GM19043 (cell line): ENCODE data around the gene MBIP.

Experiments
- ATAC-seq: cut with Tn5 transposase; IDR thresholded peaks from one replicate; pipeline ENCODE4 v1.9.1; 2021; ENCODE audit warnings: low read depth; ENCODE audit not compliant: unreplicated experiment

MBIP gene

DNA sequence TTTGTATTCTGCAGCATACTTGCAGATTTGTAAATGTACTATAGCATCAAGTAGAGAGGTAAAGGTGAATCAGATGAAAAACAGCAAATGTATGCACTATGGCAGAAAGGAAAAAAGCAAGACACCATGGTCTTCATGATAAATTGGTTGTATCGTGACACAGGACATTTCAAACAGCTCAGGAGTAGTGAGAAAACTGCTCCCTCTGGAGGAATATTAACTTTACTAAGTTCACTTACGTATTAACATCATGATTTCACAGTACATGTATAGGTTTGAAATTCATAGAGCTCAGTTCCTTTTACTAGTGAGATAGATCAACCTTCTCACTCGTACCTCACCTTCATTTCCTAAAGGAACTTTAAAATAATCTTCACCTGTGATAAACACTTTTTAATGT, 6.5 kb downstream of the MBIP start:
- no peak for ATAC-seq

DNA sequence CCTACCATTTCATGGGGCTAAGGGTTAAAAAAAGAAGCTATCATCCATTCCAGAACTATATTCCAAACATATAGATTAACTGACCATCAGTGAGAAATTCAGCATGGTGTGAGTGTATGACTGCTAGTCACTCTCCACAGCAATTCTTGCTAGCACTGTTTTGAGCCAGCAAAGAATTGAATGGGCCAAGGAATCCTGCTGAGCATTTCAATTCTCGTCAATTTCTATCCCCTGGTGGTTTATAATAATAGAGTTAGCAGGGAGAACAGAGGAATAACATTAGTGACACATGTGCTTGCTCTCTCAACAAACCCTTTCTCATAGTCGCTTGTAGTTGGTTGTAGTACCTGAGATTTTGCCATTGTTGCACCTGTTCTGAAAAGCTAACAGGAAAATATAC, 7.2 kb downstream of the MBIP start:
- no peak for ATAC-seq

DNA sequence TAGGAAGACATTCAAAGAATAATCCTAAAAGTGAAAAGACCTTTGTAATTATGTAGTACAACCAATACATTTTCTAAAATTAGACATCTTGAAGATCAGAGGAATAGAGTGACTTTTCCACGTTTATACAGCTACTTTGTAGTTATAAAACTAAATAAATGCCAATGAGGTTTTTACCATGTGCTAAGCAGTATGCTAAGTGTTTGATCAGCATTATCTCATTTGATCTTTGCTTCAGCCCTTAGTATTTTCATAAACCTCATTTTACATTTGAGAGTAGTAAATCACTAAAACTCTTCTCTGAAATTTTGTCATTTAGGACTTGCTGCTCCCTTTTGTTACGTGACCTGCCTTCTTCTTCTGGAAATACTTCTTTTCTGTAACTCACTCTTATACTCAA, 13.6 kb downstream of the MBIP start:
- no peak for ATAC-seq

DNA sequence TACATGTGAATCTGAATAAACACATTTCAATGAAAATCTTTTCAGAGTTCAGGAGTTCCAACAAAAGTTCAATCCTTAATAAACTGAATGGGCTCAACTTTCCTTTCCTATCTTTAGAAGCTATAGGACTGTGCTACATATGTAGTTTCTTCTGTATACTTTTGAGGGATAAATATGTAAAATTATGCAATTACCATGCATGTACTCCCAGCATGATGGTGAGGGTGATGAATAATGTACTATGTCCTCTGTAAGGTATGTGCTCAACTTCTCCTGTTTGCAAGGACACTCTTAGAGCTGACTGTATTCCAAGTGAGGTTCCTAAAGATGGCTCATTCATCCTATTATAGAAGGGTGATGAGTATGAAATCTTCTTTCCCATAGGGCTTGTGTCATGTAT, 15.5 kb downstream of the MBIP start:
- no peak for ATAC-seq

DNA sequence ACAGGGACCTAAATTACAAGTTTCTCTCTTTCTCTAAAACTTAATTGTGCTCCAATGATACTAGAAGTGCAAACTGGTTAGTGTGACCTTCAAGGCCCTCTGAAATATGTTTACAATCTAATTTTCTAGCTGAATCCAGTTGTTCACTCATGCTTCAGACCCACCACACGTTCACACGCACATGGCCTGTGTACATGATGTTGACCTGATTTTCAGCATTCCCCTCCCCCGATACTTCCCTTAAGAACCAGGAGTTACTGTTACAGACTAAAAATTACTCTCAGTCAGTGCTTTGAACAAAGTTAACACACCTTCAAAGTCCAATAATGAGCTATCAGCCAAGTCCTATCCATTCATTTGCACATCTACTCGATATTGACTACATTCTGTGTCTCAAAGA, 16.5 kb downstream of the MBIP start:
- ATAC-seq, result no peak

DNA sequence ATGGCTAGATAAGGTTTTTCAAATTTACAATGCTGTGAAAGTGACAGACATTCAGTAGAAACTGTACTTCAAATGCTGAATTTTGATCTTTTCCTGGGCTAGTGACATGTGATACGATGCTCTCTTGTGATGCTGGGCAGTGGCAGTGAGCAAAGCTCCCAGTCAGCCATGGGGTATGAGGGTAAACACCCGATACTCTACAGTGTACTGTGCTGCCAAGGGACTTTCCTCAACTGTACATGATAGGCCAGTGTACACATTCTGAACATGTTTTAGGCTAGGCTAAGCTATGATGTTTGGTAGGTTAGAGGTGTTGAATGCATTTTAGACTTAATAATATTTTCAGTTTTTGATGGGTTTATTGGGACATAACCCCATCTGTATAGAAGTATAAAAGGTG, 17.6 kb downstream of the MBIP start:
- no peak for ATAC-seq

DNA sequence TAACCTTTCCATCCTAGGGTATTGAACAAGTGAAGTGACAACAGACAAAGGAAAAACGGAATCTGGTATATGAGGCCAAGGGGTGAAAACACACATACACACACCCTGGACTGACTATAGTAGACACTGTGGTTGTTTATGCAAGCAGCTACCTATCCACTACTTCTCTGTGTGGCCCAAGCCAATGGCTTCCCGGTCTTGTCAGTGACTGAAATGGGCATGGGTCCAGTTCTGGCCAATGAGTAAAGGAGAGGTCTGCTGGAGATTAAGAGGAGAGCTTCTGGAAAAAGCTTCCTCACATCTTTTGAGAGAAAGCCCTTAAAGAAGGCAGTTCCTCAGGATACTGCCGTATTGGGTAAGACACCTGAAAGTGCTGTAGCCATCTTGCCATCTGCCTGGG, 19.3 kb downstream of the MBIP start:
- no peak for ATAC-seq

DNA sequence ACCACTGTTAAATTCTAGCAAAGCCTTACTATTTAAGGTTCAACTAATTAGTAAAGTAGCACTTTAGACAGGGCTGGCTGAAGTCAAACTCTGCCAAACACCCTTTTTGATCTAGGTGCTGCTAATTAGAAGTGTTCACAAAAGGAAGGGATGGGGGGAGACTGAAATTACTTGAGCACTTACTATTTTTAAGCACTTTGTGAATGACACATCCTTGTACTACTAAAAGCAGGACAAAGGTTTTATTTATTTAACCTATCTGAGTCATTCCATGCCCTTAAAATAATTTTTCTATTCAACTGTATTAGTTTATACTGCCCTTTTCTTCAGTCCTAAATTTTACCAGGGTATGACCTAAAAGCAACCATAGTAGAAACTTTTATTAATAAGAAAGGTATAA, 20.1 kb downstream of the MBIP start:
- ATAC-seq, result no peak

DNA sequence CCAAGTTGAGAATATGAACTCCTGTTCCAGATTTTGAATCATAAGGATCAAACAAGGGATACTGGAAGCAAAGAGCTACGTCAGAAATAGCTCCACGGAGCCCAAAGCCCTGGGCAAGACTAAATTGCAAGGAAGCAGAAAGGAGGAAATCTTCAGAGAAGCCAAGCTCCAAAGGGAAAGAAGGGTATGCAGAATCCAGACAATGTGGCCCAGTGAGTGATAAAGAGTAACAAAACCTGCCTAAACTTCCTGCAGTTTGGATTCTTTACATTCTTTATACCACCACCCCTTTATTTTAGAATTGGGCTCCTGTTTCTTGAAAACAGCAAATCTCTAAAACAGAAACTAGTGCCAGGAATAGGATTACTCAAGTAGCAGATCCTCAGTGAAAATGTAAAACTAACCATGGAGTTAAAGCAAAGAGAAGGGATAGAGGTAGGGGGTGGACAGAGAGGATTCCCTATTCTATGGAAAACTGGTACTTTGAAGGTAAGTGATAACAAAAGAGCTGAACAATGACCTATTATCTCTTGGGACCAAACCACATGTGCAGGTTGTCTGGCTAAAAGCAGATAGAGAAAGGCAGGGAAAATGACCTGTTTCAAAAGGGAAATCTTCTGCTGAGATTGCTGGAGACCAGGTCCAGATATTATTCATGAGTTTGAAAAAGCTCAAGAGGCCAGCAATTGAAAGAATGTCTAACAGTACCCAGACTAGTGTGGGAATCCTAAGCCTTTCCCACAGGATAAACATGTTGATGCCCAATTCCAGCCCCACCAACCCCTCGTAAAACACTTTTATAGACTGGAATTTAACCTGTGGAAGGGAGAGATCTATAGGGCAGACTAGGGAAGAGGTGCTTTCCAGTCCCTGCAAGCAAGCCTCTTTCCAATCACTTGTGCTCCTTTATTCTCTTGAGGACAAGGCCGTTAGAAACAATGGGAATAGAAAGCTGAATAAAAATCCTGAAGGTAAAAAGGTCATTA, 24.5 kb downstream of the MBIP start:
- no peak for ATAC-seq

DNA sequence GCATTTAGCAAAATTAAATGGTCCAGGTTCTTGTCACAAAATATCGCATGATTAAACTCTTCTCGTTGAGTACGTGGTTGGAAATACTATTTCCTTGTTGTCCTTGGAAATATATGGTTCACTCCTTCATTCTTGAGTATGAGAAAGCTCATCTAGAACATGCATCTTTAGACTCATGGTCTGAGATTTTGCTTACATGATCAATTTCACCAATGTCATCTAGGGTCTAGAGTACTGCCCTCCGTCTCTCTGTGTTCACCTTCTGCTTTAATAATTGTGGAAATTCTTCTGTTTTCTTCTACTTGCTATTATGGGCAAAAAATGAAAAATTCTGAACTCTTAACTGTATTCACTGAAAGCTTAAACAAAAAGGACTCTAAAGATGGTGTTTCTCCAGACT, 25.9 kb downstream of the MBIP start:
- no peak for ATAC-seq

DNA sequence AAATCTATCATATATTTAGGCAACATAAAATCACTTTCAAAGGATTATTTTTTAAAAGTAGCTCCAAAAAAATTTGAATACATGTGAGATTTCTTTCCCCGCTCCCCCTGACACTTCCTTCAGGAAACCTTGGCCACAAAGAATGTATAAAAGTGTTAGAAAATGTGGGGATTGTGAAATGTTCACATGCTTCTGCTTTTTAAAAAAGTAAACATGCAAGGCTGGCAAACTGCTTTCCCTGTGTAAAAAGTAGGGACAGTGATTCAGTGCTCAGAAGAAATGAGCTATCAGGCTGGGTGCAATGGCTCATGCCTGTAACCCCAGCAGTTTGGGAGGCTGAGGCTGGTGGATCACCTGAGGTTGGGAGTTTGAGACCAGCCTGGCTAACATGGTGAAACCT, 26.6 kb downstream of the MBIP start:
- ATAC-seq, result no peak

DNA sequence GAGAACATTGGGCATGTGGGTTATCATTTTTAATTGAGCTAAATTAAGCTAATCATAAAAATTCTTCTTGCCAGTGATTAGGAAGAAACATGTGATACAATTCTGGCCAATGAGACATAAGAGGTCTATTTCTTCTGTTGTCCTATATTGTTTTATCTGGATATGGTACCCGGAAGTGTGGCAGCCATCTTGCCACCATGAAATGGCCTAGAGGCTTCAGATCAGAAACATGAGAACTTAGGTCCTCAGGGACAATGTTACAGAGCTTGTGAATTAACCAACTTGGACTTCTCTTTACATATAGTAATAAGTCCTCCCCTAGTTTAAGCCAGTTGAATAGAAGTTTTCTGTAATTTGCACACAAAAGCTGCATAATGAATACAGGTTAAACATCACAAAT, 30.5 kb downstream of the MBIP start:
- ATAC-seq, result no peak

DNA sequence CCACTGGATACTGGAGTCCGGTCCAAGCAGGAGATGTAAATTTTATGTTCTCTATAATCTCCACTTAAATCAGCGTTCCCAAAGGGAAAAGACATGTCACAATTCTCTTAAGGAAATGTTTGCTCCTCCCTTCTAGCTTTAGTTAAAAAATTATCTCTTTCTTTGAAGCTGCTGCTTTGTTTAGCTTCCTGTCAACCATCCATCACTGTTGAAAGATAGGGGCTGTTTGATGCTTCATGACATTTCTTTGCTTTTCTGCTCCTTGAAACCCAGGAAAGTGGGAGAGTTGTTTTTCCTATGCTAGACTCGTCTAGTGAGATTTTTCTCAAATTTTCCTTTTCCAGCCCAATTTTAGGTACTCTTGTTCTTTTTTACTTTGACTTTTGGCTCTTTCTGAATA, 31.9 kb downstream of the MBIP start:
- ATAC-seq, result no peak

DNA sequence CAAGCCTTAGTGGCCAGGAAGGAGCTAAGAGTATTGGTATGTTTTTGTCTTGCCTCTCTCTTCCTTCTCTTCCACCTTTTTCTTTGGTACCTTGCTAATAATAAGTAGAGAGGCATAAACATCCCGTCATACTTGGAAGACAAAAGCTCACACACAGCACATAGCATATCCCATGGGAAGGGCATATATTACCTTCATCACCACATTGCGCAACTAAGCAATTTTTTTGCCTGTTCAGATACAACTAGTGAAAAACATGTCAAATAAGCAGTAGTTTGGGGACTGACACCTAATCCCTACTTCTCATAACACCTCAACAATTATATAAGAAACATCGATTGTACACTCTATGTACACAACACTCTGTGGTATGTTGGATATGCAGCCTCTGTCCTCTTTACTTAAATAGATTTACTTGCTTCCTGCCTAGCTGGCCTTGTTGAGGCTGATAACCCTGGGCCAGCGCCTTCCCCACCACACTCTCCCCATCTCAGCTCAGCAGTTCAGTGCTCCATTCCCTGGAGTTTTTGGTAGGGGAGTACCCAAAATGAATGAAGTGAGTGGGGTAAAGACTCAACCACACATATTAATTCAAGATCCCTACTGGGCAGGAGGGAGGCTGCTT, 35.4 kb downstream of the MBIP start:
- no peak for ATAC-seq

DNA sequence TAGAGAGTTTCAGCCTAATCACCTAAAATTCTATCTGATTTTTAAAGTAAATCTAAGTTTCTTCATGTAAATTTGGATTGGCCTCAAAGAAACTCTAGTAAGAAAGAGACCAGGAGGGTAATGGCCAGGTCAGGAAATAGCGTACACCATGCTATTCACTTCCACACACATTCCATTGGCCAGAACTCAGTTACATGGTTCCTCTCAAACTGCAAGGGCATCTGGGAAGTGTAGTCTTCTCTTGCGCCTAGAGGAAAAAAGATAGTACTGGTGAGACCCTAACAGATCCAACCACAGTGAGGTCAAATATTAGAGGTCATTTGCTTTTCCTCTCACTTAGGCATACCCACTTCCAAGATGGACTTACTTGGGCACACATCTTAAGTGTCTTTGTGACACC, 39.1 kb downstream of the MBIP start:
- ATAC-seq, result no peak

DNA sequence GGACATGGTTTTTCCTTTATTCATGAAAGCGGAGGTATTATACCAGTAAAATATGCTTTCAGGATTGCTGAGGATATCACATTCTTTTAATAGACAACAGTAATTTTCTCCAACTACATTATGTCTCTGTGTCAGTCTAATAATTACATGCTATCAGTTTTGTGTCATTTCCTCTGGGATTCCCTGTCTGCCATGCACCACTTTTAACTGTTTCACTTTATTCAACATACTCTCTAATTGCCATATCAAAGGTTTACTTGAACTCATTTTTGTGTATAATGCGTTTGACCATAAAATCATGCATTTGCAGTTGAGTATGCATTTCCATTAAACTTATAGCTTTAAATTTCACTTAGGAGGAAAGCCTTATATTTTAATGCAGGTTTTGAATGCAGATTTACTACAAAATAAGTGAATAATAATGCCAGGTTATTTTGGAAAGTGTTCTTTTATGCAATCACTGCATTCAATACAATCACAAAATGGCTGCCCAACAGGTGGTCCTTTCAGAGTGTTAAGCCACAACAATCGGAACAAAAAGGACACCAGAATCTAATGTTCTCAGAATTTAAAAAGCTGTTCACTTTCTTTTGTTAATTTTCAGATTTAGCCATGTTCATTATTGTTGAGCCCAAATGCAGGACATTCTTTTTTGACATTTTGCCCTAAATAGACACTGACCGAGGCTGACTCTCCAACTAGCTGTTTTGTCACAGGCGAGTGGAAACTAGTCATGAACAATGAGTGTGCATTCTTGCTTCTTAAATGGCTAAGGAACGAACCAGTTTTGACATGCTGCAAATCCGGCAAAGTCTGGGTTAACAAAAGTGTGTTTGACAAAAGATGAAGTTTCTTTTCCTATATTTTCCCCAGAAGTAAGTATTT, 40.9 kb downstream of the MBIP start:
- no peak for ATAC-seq

DNA sequence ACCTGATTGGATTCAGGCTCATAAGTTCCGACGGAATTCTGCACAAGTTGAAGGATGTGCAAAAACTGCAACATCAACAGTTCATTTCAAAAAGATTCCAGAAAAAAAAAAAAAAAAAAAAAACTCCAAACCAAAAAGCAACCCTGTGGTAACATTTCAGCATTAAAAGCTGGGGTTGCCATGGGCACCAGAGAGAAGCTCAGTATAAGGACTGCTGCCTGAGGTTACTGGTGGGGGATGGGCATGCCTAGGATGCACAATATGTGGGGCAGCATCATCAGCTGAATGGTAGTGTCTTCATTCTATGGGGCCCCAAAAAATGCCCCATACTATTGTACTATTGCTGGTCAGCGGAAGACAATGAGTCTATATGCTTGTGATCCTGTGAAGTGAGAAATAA, 44.7 kb downstream of the MBIP start:
- ATAC-seq, result no peak

DNA sequence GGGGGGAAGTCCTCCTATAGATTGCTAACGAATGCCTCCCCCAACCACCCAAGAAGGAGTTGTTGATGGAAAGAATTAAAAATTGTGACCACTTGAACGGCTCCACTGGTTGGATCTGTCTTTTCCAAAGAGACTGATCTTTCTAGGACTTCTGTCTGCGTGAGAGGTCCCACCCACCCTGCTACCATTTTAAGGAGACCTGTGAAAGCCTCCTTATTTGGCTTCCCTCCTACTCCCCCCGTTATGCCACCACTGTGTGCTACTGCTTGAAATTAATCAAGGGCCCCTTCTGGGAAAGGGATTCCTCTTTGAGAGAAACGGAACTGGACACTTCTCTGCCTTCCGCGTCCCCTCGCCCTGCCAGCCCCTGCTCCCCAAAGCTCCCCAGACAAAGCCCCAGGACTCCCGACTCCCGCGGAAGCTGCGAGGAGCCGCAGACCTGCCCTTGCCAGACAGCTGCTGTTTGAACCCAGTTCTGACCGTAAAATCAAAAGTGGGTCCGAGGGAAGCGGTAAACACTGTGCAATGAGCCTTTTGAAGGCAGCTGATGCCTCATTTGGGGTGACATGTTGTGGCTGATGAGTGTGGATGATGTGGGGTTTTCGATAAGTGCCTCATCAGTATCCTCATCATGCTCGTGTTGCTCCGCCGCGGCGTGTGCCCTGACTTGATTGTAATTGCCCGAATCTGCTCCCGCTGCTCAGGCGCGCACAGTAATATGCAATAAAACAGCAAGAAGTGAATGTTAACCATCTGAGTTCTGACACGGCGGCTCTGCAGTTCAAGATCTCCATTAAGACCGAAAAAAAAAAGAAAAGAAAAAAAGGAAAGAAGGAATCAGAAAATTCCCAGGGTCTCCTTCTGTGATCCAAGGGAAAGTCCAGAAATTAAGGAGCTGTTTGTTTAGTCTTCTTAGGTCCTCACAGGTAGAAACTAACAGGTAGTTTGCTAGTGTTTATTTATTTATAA, 48.2 kb downstream of the MBIP start:
- ATAC-seq, result no peak

DNA sequence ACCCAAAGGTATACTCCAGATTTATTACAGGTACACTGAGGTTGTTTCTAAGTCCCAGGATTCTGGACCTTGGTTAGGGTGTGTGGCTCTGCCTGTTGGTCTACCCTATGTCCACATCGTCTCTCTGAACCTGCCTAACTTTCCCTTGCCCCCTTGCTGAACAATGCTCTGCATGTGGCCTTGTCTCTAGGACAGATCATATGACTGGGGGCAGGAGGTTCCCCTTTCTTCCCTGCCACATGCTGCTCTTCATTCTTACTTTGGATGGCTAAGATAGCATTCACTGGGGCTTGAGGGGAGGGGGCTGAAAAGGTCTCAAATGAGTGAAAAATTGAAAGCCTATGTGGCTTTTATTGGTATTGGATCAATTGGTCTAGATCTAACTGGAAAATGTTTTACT, 49.2 kb downstream of the MBIP start:
- ATAC-seq, result no peak

DNA sequence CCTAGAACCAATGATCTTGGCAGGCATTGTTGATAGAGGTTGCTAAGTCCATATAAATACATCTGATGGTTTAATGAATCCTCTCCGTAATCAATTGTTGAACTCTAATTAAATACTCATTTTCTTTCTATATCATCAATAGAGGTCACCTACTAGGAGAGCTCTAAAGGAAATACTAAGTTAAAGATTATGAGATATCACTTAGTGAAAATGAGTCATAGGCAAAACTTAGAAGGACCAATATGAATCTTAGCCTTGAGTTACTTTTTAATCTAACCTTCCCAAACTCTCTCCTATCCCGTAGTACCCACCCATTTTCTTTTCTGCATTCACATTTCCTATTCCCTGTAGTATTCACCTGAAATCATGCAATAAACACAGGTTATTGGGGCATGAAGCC, 50.2 kb downstream of the MBIP start:
- no peak for ATAC-seq
